Trophoblast cell (in vitro differentiated cells and primary cell): ENCODE measurements around the gene RHOT2.

Experiments
- DNase-seq, 2 donors: peaks; one replicate each; pipeline ENCODE4 v3.0.0-alpha.2; 2016
- H2AFZ ChIP-seq: 2 replicates; pipeline ENCODE4 v1.6.1; 2013; ENCODE audit warnings: low read length, moderate library complexity, mild to moderate bottlenecking; ENCODE audit not compliant: insufficient read depth, poor library complexity
- H2AK5ac ChIP-seq: 2 replicates; pipeline ENCODE4 v1.6.1; 2013; ENCODE audit warnings: mild to moderate bottlenecking, low read length
- H2BK120ac ChIP-seq: 2 replicates; pipeline ENCODE4 v1.6.1; 2013; ENCODE audit warnings: low read length, mild to moderate bottlenecking, moderate library complexity; ENCODE audit not compliant: insufficient read depth, poor library complexity
- H2BK12ac ChIP-seq: 2 replicates; pipeline ENCODE4 v1.6.1; 2013; ENCODE audit warnings: mild to moderate bottlenecking, low read length, moderate library complexity
- H2BK5ac ChIP-seq: 2 replicates; pipeline ENCODE4 v1.6.1; 2013; ENCODE audit warnings: low read length, low read depth, moderate library complexity, mild to moderate bottlenecking; ENCODE audit not compliant: poor library complexity
- H3K14ac ChIP-seq: 2 replicates; pipeline ENCODE4 v1.6.1; 2013; ENCODE audit warnings: mild to moderate bottlenecking, low read length
- H3K18ac ChIP-seq: 2 replicates; pipeline ENCODE4 v1.6.1; 2013; ENCODE audit warnings: mild to moderate bottlenecking, low read length
- H3K23ac ChIP-seq: 2 replicates; pipeline ENCODE4 v1.6.1; 2013; ENCODE audit warnings: low read length
- H3K27ac ChIP-seq: 2 replicates; pipeline ENCODE4 v1.5.1; 2013; ENCODE audit warnings: low read depth, mild to moderate bottlenecking, inconsistent platforms, low read length, moderate library complexity
- H3K27me3 ChIP-seq: 2 replicates; pipeline ENCODE4 v1.6.1; 2013; ENCODE audit warnings: inconsistent platforms, mild to moderate bottlenecking, low read length, moderate library complexity; ENCODE audit not compliant: insufficient read depth
- H3K36me3 ChIP-seq, 2 experiments: 1 replicate in 1 of 2; 2 replicates in 1 of 2; pipeline ENCODE4 v1.6.1; 2013; ENCODE audit warnings: low read length in 2 of 2, mild to moderate bottlenecking in 2 of 2, moderate library complexity in 1 of 2; ENCODE audit not compliant: insufficient read depth in 2 of 2, control insufficient read depth in 1 of 2
- H3K4ac ChIP-seq: 2 replicates; pipeline ENCODE4 v1.6.1; 2013; ENCODE audit warnings: low read depth, mild to moderate bottlenecking, low read length, moderate library complexity
- H3K4me1 ChIP-seq, 2 experiments: 1 replicate in 1 of 2; 2 replicates in 1 of 2; pipeline ENCODE4 v1.6.1; 2013; ENCODE audit warnings: low read length in 2 of 2, mild to moderate bottlenecking in 2 of 2, moderate library complexity in 1 of 2; ENCODE audit not compliant: insufficient read depth in 2 of 2, control insufficient read depth in 1 of 2
- H3K4me2 ChIP-seq: 2 replicates; pipeline ENCODE4 v1.6.1; 2013; ENCODE audit warnings: inconsistent platforms, mild to moderate bottlenecking, low read length, moderate library complexity
- H3K4me3 ChIP-seq: 2 replicates; pipeline ENCODE4 v1.5.1; 2013; ENCODE audit warnings: mild to moderate bottlenecking, low read depth, low read length, inconsistent platforms
- H3K79me1 ChIP-seq: one replicate; pipeline ENCODE4 v1.6.1; 2013; ENCODE audit warnings: low read length
- H3K79me2 ChIP-seq: 2 replicates; pipeline ENCODE4 v1.6.1; 2013; ENCODE audit warnings: low read length, mild to moderate bottlenecking; ENCODE audit not compliant: control insufficient read depth, insufficient read depth, poor library complexity
- H3K9ac ChIP-seq: 2 replicates; pipeline ENCODE4 v1.6.1; 2013; ENCODE audit warnings: mild to moderate bottlenecking, low read length
- H3K9me3 ChIP-seq: 2 replicates; pipeline ENCODE4 v1.6.1; 2013; ENCODE audit warnings: low read depth, mild to moderate bottlenecking, control low read depth, inconsistent platforms, low read length; ENCODE audit not compliant: insufficient read depth
- H4K12ac ChIP-seq: 2 replicates; pipeline ENCODE4 v1.6.1; 2013; ENCODE audit warnings: low read depth, mild to moderate bottlenecking, low read length, moderate library complexity
- H4K8ac ChIP-seq: 2 replicates; pipeline ENCODE4 v1.6.1; 2013; ENCODE audit warnings: low read depth, mild to moderate bottlenecking, low read length, moderate library complexity
- H4K91ac ChIP-seq: one replicate; pipeline ENCODE4 v1.6.1; 2013; ENCODE audit warnings: low read depth, mild to moderate bottlenecking, low read length, moderate library complexity
- WGBS: extraction: QIAGEN DNeasy Blood & Tissue Kit; methylation state at CpG from one replicate; pipeline ENCODE4 v1.1.7; 2013; ENCODE audit warnings: missing lambda C conversion rate; ENCODE audit not compliant: insufficient read length, insufficient coverage; ENCODE audit errors: extremely low coverage; 5-methylcytosine and 5-hydroxymethylcytosine counted together

Gene RHOT2

DNA sequence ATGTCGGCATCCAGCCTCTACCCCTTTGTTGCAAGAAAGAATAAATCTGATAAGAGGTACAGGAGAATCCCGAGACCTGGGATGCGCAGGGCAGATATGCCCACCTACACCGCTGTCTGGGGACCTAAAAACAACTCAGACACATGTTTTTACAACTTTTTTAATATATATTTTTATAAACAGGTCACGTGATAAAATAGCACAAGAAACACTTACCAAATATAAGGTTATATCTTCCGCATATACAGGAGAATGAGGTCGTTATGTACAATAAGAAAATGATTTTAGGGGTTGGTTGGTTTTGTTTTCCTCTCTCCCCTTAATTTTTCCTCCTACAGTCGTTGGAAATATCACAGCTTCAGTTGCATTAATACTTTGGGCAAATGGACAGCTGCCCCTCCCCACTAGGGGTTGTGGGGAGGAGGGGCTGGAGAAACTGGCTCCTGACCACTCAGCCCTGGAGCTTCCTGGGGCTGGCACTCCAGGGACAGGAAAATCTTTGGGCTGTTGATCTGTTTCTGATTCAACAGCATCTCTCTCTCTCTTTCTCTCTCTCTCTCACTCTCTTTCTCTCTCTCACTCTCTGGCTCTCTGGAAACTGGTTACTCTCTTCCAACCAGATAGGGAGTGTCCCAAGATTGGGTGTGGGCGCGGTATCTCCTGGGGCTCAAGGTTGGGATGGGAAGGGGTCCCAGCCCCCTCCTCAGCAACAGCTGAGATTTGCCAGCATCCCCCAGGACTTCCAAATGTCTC is 24.6 kb downstream of the RHOT2 start:
- no peak overlapping the region for H4K8ac ChIP-seq
- no peak overlapping the region for H3K4ac ChIP-seq
- WGBS: no CpG with 5 or more reads among the region's 10 CpGs

DNA sequence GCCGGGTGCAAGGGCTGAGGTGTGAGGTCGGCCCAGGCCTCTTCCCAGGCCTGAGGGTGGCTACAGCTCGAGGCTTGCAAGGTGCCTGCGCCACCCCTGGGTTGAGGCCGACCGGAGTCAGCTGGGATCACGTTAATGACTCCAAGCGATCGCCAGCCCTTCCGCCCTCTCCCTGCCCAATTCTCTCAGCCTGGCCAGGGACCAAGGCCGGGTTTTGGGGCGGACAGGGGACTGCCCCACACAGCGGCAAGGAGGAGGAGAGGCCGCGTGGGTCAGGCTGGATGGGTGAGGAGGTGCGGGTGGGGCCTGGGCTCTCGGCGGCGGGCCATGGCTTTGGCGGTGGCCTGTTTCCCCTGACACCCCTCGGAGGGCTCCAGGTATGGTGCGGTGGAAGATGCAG is 25.4 kb downstream of the RHOT2 start:
- Histone ChIP-seq H3K36me3 (no peaks in the 10 kb centered on the region), H4K91ac (no peak overlapping the region), H3K14ac (no peak overlapping the region), H3K9ac (no peak overlapping the region), H3K4me2 (no peak overlapping the region), H2AK5ac (no peak overlapping the region), H3K27ac (no peak overlapping the region), H2BK12ac (no peak overlapping the region), H3K79me1 (peaks cover 5% of the 10 kb centered on the region), H3K4me3 (no peak overlapping the region), H3K79me2 (peaks cover 4% of the 10 kb centered on the region), H3K4me1 (peaks cover 11 to 21% of the 10 kb centered on the region in 2 experiments), H4K8ac (no peak overlapping the region), H2BK5ac (no peak overlapping the region), H2BK120ac (no peak overlapping the region), H3K23ac (no peak overlapping the region), H4K12ac (no peak overlapping the region), H3K4ac (no peak overlapping the region), H3K9me3 (peaks cover 14% of the 10 kb centered on the region), H2AFZ (no peak overlapping the region), H3K27me3 (peaks cover 33% of the 10 kb centered on the region), H3K18ac (no peak overlapping the region)
- no CpG with 5 or more reads among the region's 22 CpGs for WGBS
- no peak for DNase-seq

More for the DNA sequence above, 24.6 kb downstream of the RHOT2 start:
- Histone ChIP-seq H3K4me2 (no peak overlapping the region), H3K23ac (no peak overlapping the region), H3K18ac (no peak overlapping the region), H3K4me3 (no peak overlapping the region), H4K91ac (no peak overlapping the region), H4K12ac (no peak overlapping the region), H3K79me1 (peaks cover 5% of the 10 kb centered on the region), H2AK5ac (no peak overlapping the region), H2BK5ac (no peak overlapping the region), H2BK12ac (no peak overlapping the region), H2BK120ac (no peak overlapping the region), H3K36me3 (peaks cover 2 to 4% of the 10 kb centered on the region in 2 experiments), H3K27ac (no peak overlapping the region), H3K79me2 (peaks cover 4% of the 10 kb centered on the region), H3K14ac (no peak overlapping the region), H3K27me3 (peaks cover 33% of the 10 kb centered on the region), H2AFZ (no peak overlapping the region), H3K9me3 (peaks cover 16% of the 10 kb centered on the region), H3K9ac (no peak overlapping the region), H3K4me1 (peaks cover 11 to 21% of the 10 kb centered on the region in 2 experiments)
- DNase-seq: no peak

DNA sequence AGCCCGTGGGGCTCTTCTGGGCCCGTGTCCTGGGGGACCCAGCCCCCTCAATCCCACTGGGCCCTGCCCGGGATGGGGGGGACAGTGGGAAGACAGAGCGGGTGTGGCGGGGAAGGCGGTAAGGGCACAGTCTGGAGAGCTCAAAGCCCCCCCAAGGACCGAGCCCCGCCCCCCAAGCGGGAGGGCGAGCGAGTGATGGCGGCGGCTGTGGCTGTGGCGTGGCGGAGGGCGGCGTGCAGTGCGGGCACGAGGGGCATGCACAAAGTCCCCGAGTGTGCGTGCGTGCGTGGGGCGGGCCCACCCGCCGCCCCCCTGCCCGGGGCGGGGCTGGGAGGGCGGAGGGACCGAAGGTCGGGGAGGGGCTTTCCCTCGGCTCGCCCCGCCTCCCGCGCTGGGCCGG is 25.8 kb downstream of the RHOT2 start:
- H2BK12ac ChIP-seq: no peak overlapping the region
- peaks cover 33% of the 10 kb centered on the region for H3K27me3 ChIP-seq
- no peak overlapping the region for H3K23ac ChIP-seq
- H2BK120ac ChIP-seq: no peak overlapping the region
- H3K4me3 ChIP-seq: no peak overlapping the region
- no peak overlapping the region for H3K9ac ChIP-seq
- no peak overlapping the region for H3K4ac ChIP-seq
- H3K9me3 ChIP-seq: peaks cover 14% of the 10 kb centered on the region
- H3K4me2 ChIP-seq: no peak overlapping the region
- no peak overlapping the region for H4K8ac ChIP-seq
- H3K18ac ChIP-seq: no peak overlapping the region
- H3K79me2 ChIP-seq: peaks cover 4% of the 10 kb centered on the region
- H2BK5ac ChIP-seq: no peak overlapping the region
- H3K36me3 ChIP-seq: no peaks in the 10 kb centered on the region
- H3K14ac ChIP-seq: no peak overlapping the region
- no peak overlapping the region for H2AFZ ChIP-seq
- H4K91ac ChIP-seq: no peak overlapping the region
- peaks cover 5% of the 10 kb centered on the region for H3K79me1 ChIP-seq
- H3K4me1 ChIP-seq: peaks cover 11 to 21% of the 10 kb centered on the region in 2 experiments
- no CpG with 5 or more reads among the region's 37 CpGs for WGBS
- no peak overlapping the region for H2AK5ac ChIP-seq
- no peak overlapping the region for H4K12ac ChIP-seq
- H3K27ac ChIP-seq: no peak overlapping the region
- no peak for DNase-seq

DNA sequence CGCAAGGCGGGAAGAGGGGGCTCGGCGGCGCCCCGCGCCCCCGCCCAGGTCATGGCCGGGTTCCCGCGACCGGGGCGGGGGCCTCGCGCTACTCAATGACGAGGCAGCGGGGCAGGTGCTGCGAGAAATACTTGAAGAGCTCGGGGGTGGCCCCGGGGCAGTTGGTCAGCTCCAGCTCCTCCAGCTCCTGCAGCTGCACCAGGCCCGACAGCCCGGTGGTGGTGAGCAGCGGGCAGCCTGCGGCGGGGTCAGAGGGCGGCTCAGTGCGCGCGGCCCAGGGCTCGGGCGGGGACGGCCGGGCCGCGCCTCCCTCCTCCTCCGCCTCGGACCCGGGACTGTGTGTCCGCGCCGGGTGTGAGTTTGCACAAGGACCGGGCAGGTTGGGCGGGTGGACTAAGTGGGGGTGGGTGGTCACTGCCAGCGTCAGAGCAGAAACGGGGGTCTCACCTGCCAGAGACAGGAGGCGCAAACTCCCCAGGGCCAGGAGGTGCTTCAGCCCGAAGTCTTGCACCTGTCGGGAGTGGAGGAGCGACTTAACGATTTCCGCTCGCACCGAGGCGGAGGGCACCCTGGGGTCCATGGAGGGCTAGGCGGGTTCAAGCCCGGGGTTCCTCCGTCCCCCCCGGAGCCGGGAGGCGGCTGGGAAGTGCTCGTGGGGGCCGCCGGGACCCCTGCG is 26.4 kb downstream of the RHOT2 start:
- H3K23ac ChIP-seq: no peak overlapping the region
- peaks cover 14% of the 10 kb centered on the region for H3K9me3 ChIP-seq
- no peak overlapping the region for H2BK5ac ChIP-seq
- no peak overlapping the region for H3K27ac ChIP-seq
- H3K14ac ChIP-seq: no peak overlapping the region
- H4K8ac ChIP-seq: no peak overlapping the region
- no peaks in the 10 kb centered on the region for H3K36me3 ChIP-seq
- WGBS: no CpG with 5 or more reads among the region's 64 CpGs
- no peak overlapping the region for H3K18ac ChIP-seq
- H4K91ac ChIP-seq: no peak overlapping the region
- no peak overlapping the region for H3K4me3 ChIP-seq
- peaks cover 5% of the 10 kb centered on the region for H3K79me1 ChIP-seq
- H3K4ac ChIP-seq: no peak overlapping the region
- no peak overlapping the region for H2BK12ac ChIP-seq
- DNase-seq: peak; percentile 90 to 94
- no peak overlapping the region for H3K9ac ChIP-seq
- no peak overlapping the region for H2AK5ac ChIP-seq
- H3K79me2 ChIP-seq: peaks cover 4% of the 10 kb centered on the region
- no peak overlapping the region for H2AFZ ChIP-seq
- H2BK120ac ChIP-seq: no peak overlapping the region
- H3K4me1 ChIP-seq: peaks cover 11 to 17% of the 10 kb centered on the region in 2 experiments
- H4K12ac ChIP-seq: no peak overlapping the region
- no peak overlapping the region for H3K4me2 ChIP-seq
- H3K27me3 ChIP-seq: peaks cover 33% of the 10 kb centered on the region
